ENCODE measurements around the gene CCDC87. TPM values are rescaled to one million over a fixed set of nuclear protein-coding genes. Genes with fewer than 3 reads are reported as not detected.

Gene CCDC87
- total RNA-seq, 1 experiment from 2014 or later: 1.1 TPM

- DNase-seq: no peak
- no peak overlapping the region for H4K91ac ChIP-seq (ENCODE audit: insufficient read length, low read depth, low read length)
- no peaks in the 10 kb centered on the region for H3K79me1 ChIP-seq (ENCODE audit: insufficient read depth, low read depth, low read length, poor library complexity, severe bottlenecking)
- H3K4me3 Mint-ChIP-seq: no peak overlapping the region
- peaks cover 2% of the 10 kb centered on the region for H3K23me2 ChIP-seq (ENCODE audit: insufficient read length, low read depth, low read length, poor library complexity, severe bottlenecking)
- no peak overlapping the region for H3K4ac ChIP-seq (ENCODE audit: low read depth, low read length)
- no peak overlapping the region for H2AK5ac ChIP-seq (ENCODE audit: insufficient read length, low read length)
- no peak overlapping the region for H2BK12ac ChIP-seq (ENCODE audit: insufficient read length, low read depth, low read length)
- H3K27me3 ChIP-seq (ENCODE audit: insufficient read depth, low read length): no peaks in the 10 kb centered on the region
- H3K9me3 Mint-ChIP-seq: no peaks in the 10 kb centered on the region
- no peak overlapping the region for H4K5ac ChIP-seq (ENCODE audit: insufficient read length, low read depth, low read length)
- H2BK120ac ChIP-seq (ENCODE audit: low read depth, low read length, poor library complexity, severe bottlenecking): no peak overlapping the region
- H4K20me1 ChIP-seq (ENCODE audit: control insufficient read depth, insufficient read depth, insufficient read length): no peaks in the 10 kb centered on the region
- H2BK15ac ChIP-seq (ENCODE audit: low read depth, low read length): no peak overlapping the region
- no peak overlapping the region for H3K14ac ChIP-seq (ENCODE audit: insufficient read depth, low read length)
- no peaks in the 10 kb centered on the region for H3K79me2 ChIP-seq (ENCODE audit: insufficient read depth, low read length)
- H2BK5ac ChIP-seq (ENCODE audit: insufficient read length, low read length): no peak overlapping the region
- H3K36me3 Mint-ChIP-seq (ENCODE audit: insufficient read depth in 1 of 3, low read depth in 3 of 3): peaks cover 18 to 81% (median 70%) of the 10 kb centered on the region in 3 experiments
- peaks cover 0 to 6% of the 10 kb centered on the region in 2 experiments; a peak in 1 of 4 replicates for H3K4me1 Mint-ChIP-seq
- H3K23ac ChIP-seq (ENCODE audit: insufficient read length, low read depth, low read length): no peak overlapping the region
- no peaks in the 10 kb centered on the region for H3K4me1 ChIP-seq (ENCODE audit: insufficient read depth, low read length)
- H3K27ac Mint-ChIP-seq: no peak overlapping the region; a peak in 1 of 7 replicates
- H3K27ac ChIP-seq (ENCODE audit: insufficient read length, low read depth, low read length): no peak overlapping the region
- H3K18ac ChIP-seq (ENCODE audit: insufficient read length, low read depth, low read length): no peak overlapping the region
- no peak overlapping the region for H3K9ac ChIP-seq (ENCODE audit: extremely low read depth, insufficient read length, low read length)
- TF ChIP-seq CTCF (conservative IDR thresholded peaks at IDR 0.05): no peak
- H3K4me2 ChIP-seq (ENCODE audit: insufficient read depth, insufficient read length, low read length): no peak overlapping the region
- no peak overlapping the region for H3K56ac ChIP-seq (ENCODE audit: insufficient read length, low read depth, low read length)
- H2AFZ ChIP-seq (ENCODE audit: low read length): no peak overlapping the region
- no peak overlapping the region for H4K8ac ChIP-seq (replicated peaks; ENCODE audit: insufficient read length, low read depth, low read length)
- no peak overlapping the region for H3T11ph ChIP-seq (ENCODE audit: low read length)
- no peak overlapping the region for H2BK20ac ChIP-seq (ENCODE audit: low read depth, low read length, poor library complexity, severe bottlenecking)
- no CpG with 5 or more reads among the region's 24 CpGs for WGBS (ENCODE audit: extremely low coverage, insufficient read length, low lambda C conversion rate)
- no peaks in the 10 kb centered on the region for H3K9me3 ChIP-seq (ENCODE audit: control insufficient read depth, low read depth, low read length)
- H3K27me3 Mint-ChIP-seq (ENCODE audit: low read depth): no peaks in the 10 kb centered on the region
Measured at GRCh38 chr11:66557733-66558326, 35.0 kb downstream of the CCDC87 start.

Data from H9 (cell line).